HG02623 (cell line): ENCODE data around the gene VIM.

ENCODE experiments used
- ATAC-seq: cut with Tn5 transposase; IDR thresholded peaks from one replicate; pipeline ENCODE4 v1.9.1; 2021; ENCODE audit warnings: moderate library complexity; ENCODE audit not compliant: unreplicated experiment

Gene VIM

GRCh38 chr10:17228091-17229015, at the start of gene VIM:
Gene VIM, plus strand, starts transcription at chr10:17228241. Its CDS starts 1,182 bp downstream, at chr10:17229423.
- ATAC-seq, result peak; percentile 25

DNA sequence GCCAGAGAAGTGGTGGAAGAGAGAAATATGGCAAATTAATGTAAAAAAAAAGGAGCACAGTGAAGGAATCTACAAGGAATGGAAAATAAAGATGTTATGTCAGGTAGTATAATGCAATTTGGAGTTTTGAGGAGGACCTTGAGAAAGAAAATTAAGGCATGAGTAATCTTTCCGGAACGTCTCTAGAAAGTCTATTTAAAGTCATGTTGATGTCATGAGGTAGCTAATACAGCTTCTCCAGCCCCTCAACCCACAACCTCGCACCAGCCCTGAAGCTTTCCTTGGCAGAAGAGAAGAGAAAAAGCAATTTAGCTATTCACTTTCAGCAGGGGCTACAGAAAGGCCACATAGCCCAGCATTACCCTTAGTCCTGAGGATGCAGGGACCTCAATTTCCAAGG, 49.0 kb upstream of the VIM start:
- no peak for ATAC-seq

DNA sequence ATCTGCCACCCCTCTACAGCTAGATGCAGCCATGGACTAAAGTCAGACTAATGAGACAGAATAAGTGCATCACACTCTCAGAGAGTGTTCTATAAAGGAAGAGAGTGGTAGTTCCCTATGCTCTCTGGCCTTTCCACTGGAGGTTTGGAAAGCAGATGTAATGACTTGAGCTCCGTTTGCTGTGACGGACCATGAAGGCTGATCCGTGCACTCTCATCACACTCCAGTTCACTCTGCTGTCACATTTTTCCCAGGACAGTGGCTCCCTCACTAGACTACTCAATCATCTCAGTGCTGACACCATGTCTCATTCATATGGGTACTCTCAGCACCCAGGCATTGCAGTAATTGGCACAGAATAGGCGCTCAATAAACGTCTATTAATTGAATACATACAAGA, 46.9 kb upstream of the VIM start:
- no peak for ATAC-seq

GRCh38 chr10:17181751-17182150, 46.3 kb upstream of the VIM start:
- ATAC-seq, result no peak

GRCh38 chr10:17183110-17183509, 44.9 kb upstream of the VIM start:
- no peak for ATAC-seq

DNA sequence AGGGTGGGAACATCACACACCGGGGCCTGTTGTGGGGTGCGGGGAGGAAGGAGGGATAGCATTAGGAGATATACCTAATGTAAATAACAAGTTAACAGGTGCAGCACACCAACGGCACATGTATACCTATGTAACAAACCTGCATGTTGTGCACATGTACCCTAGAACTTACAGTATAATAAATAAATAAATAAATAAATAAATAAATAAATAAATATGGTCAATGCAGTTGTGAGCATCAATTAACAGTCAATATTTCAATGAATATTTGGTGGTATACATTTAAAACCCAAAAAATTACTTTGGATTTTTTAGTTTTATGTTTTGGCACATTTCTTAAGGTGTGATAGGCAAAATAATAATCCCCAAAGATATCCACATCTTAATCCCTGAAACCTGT, 42.2 kb upstream of the VIM start:
- no peak for ATAC-seq

DNA sequence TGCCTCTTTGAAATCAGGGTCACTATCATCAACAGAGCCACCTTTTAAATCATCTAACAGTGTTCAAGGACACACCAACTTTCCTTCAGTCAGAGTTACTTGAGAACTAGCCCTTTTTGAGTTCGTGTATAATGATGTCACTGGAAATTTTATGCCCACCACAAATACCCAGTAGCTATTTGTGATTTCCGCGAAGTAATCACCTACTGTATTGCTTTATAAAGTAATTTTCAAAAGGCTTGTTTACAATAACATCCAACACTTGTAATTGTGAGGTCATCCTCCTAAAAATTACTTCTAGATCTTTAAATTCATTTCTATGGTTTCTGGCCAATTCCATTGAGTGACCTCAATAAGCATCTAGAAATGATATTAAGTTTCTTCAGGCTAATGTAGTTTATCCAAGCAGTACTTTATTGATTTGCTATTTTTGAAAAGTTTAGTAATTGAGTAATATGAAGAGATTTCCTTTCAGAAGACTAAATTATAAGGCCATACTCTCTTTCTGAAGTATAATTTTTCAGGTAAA, 39.3 kb upstream of the VIM start:
- ATAC-seq, result no peak

DNA sequence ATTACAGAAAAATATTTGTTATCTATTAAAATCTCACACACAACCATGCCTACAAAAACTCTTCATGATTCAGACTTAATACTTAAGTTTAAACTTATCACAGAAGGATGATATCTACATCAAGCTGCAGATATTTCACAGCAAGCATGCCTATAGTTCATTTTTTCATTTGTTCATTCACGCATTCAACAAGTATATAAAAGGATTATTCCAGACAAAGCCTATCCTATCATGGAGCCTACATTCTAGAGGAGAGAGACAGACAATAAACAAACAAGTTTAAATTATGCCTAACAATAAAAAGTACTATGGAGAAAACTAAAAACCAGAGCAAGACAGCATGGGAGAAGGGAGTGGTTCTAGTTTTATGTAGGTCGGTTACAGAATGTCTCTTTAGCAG, 37.4 kb upstream of the VIM start:
- no peak for ATAC-seq

DNA sequence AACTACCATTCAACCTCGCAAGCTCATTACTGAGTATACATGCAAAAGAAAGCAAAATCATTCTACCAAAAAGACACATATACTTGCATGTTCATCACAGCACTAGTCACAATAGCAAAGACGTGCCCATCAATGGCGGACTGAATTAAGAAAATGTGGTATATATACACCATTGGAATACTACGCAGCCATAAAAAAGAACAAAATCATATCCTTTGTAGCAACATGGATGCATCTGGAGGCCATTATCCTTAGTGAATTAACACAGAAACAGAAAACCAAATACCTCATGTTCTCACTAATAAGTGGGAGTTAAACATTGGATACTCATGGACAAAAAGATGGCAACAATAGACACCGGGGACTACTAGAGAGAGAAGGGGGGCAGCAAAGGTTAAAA, 33.0 kb upstream of the VIM start:
- no peak for ATAC-seq

- ATAC-seq, result no peak
Measured at GRCh38 chr10:17196045-17196444, 32.0 kb upstream of the VIM start.

GRCh38 chr10:17196573-17196972, 31.5 kb upstream of the VIM start:
- ATAC-seq, result no peak

DNA sequence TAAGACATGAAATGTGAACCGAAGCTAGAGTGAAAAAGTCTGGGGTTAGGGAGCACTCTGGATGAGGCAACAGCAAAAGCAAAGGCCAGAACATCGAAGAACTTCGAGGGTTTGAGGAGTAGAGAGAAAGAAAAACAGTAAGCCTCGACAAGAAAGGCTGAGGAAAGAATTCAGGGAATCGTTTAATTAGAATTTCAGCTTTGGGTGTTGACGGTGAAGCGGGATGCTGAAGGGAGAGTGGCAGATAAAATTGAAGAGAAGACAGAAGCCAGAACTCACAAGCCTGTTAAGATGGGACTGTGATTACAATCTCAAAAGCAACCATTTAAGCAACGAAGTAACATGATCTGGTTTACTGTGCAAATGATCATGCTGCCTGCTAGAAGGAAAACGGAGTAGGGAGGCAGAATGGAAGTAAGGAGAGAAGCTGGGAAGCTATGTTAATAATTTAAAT, 28.7 kb upstream of the VIM start:
- no peak for ATAC-seq

DNA sequence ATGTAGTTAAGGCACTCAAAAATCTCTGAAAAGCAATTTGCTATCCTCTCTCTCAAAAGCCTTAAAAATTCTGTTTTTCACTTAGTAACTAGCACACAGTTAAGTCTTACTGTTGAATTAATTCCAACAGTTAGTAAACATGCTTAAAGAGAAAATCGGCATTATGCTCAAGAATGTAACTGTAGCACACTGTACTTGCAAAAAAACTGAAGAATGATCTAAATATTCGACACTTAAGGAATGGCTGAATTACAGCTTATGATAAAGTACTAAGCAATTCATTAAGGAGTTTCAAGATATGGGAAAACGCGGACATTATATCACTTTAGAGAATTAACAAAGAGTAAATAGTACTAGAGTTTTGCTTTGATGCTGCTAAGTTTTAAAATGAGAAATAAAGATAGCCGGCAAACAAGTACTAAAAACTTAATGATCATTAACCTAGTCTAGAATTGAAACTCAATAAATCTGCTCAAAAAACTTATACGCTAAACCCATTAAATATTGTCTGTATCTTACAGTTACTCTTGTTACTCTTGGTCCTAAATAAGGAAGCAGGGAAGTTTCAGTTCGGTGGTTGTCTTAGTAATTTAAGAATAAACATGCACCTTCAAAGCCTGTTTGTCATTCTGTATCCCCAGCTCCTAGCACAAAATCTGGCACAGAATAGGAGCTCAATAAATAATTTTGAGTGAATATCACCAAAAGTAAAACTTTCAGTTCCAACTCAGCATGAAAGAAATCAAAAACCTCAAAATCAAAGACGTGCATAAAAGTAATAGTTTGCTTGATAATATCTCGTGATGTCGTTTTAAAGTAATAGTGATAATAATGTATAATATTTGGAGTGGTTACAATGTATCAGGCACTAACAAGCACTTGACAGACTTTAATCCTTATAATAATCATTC, 27.8 kb upstream of the VIM start:
- ATAC-seq, result no peak

DNA sequence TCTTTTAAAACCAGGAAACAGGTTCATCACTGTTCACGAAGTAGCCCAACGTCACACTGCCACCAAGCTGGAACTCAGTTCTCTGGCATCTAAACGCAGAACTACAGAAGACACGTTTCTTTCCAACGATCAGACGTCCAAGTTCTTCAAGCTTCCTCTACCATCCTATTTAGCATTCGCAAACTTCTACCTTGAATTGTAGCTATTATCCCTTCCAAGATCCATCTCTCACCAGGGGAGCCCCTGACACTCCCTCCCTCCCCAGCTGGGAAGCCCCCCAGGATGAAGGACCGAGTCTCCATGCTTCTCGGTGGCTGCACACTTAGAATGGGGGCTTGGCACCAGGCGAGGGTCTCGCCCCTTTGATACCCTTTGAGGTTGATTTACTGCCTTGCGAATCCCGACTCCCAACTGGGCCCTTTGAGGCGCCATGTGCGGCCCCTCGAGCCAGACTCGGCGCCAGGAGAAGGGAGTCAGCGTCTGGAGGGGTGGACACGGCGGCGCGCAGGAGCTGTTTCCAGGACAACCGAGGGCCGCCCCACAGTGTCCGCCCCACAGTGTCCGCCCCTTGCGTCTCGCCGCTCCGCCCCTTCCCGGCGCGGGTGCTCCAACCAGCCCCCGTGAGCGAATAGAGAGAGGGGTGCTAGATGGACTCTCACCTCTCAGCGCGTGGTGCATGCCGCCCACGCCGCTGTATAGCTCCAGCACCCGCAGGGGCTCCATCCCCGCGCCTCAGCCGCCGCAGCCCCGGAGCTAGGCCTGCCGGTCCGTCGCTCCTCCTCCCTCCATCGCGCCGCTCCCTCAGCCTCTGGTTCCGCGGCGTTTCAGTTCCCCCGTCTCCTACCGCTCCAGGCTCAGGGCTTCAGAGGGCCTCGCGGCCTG, 26.9 kb upstream of the VIM start, which contains the start of gene TRDMT1:
TRDMT1 (minus strand) TSS at position 761 of the 882 bp plus-strand sequence; CDS start at position 723, 38 bp downstream.
- peak; percentile 91 for ATAC-seq

- ATAC-seq, result no peak
Measured at GRCh38 chr10:17201794-17202116, 26.3 kb upstream of the VIM start.

GRCh38 chr10:17202506-17202905, 25.5 kb upstream of the VIM start:
- ATAC-seq, result no peak

DNA sequence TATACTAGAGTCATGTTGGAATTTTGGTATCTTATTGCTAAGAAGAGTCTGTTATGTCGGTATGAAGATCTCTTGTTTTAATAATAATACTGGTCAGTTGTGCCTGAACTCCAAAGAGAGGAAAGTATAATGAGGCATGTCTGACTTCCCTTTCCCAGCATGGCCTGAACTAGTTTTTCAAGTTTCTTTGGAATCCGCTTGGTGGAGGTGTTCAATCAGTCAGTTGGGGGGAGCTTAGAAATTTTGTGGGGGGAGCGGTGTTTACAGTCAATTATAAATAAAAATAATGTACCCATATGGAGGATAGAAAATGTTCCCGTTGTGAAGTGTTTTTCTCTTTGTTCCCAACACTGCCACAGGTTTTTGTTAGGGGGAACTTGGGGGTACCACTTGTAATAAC, 25.0 kb upstream of the VIM start:
- no peak for ATAC-seq

- no peak for ATAC-seq
Measured at GRCh38 chr10:17203416-17203815, 24.6 kb upstream of the VIM start.

DNA sequence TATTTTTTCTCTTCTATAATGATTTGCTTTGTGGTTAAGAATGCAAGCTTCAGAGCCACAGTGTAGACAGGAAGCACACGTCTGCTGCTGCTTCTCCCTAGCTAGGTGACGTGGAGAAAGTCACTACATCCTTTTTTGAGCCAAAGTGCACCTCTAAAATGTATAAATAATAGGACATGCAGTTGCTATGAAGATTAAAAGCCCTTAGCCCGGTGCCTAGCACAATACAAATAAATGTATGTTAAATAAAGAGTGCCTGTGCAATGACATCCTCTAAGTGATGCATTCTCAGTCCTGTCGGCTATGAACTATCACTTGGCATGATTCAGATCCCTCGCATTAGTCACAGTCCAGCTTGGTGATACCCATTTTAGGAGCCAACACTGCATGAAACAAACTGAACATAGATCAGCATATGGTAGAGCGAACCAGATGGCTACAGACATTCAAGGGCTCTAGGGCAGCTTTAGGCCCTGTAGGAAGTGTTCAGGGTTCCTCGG, 21.8 kb upstream of the VIM start:
- ATAC-seq, result peak; percentile 34

GRCh38 chr10:17208476-17208875, 19.6 kb upstream of the VIM start:
- ATAC-seq, result no peak
